SU-DHL-6 (cell line): ENCODE results near the gene CIB4.

Experiments
- H2AFZ ChIP-seq: fragments of 200-600 bp; sonication (generic); 2 replicates; pipeline ENCODE4 v1.6.1; 2014; ENCODE audit warnings: low read depth, mild to moderate bottlenecking, moderate library complexity, mixed read lengths, antibody characterized with exemption, low read length; ENCODE audit not compliant: severe bottlenecking
- H3F3A ChIP-seq: fragments of 200-600 bp; shearing (Covaris generic); 2 replicates; pipeline ENCODE4 v1.6.0; 2016; ENCODE audit warnings: antibody characterized with exemption, mild to moderate bottlenecking; ENCODE audit not compliant: insufficient read depth
- H3K27ac ChIP-seq: fragments of 200-600 bp; sonication (generic); 2 replicates; pipeline ENCODE4 v1.5.1; 2016; ENCODE audit warnings: low read depth, mild to moderate bottlenecking, low read length, moderate library complexity, mixed read lengths
- H3K27me3 ChIP-seq: fragments of 200-600 bp; sonication (generic), shearing (Covaris generic); 2 replicates; pipeline ENCODE4 v1.6.0; 2014; ENCODE audit warnings: mild to moderate bottlenecking, low read length
- H3K36me3 ChIP-seq: fragments of 200-600 bp; sonication (generic); 2 replicates; pipeline ENCODE4 v1.6.1; 2014; ENCODE audit warnings: mild to moderate bottlenecking, low read length, mixed read lengths
- H3K4me2 ChIP-seq: fragments of 300-600, 200-600 bp; shearing (Covaris generic), sonication (generic); 2 replicates; pipeline ENCODE4 v1.6.0; 2014; ENCODE audit warnings: low read length, low read depth, mild to moderate bottlenecking; ENCODE audit not compliant: poor library complexity, severe bottlenecking
- H3K4me3 ChIP-seq: fragments of 200-600 bp; sonication (generic); 2 replicates; pipeline ENCODE4 v1.5.1; 2014; ENCODE audit warnings: antibody characterized with exemption, low read length, mild to moderate bottlenecking, mixed read lengths; ENCODE audit not compliant: insufficient read depth, poor library complexity, severe bottlenecking
- H3K79me2 ChIP-seq: fragments of 200-600 bp; sonication (generic); 2 replicates; pipeline ENCODE4 v1.6.1; 2014; ENCODE audit warnings: mild to moderate bottlenecking, low read length, moderate library complexity; ENCODE audit not compliant: insufficient read depth
- H3K9ac ChIP-seq: fragments of 200-600 bp; sonication (generic); 2 replicates; pipeline ENCODE4 v1.7.0; 2014; ENCODE audit warnings: mild to moderate bottlenecking, low read length
- H3K9me2 ChIP-seq: fragments of 200-600 bp; sonication (generic); replicated peaks from 2 replicates; pipeline ENCODE4 v1.6.1; 2014; ENCODE audit warnings: low read length; ENCODE audit not compliant: insufficient read depth
- H3K9me3 ChIP-seq: fragments of 200-600 bp; sonication (generic); 2 replicates; pipeline ENCODE4 v1.6.1; 2014; ENCODE audit warnings: low read length, mixed read lengths; ENCODE audit not compliant: insufficient read depth
- H4K20me1 ChIP-seq: fragments of 200-600 bp; sonication (generic); 2 replicates; pipeline ENCODE4 v1.6.1; 2014; ENCODE audit warnings: low read depth, mild to moderate bottlenecking, antibody characterized with exemption, low read length, moderate library complexity, mixed read lengths
- CTCF ChIP-seq: fragments of 200-600 bp; sonication (generic); IDR thresholded peaks from one replicate; pipeline ENCODE4 v1.5.1; 2017; ENCODE audit warnings: antibody characterized with exemption, mild to moderate bottlenecking, low read length, moderate library complexity; ENCODE audit not compliant: insufficient read depth, poor library complexity, severe bottlenecking
- EZH2phosphoT487 ChIP-seq: fragments of 200-600 bp; sonication (generic), shearing (Covaris generic); conservative IDR thresholded peaks from 2 replicates; pipeline ENCODE4 v1.6.1; 2018; ENCODE audit warnings: mild to moderate bottlenecking, antibody characterized with exemption, low read length, moderate library complexity, mixed read lengths

CIB4 gene

GRCh38 chr2:26613241-26614215 is 27.6 kb downstream of the CIB4 start:
- Histone ChIP-seq H3K27me3 (no peaks in the 10 kb centered on the region), H4K20me1 (no peaks in the 10 kb centered on the region), H3K27ac (no peak overlapping the region), H3K4me2 (no peak overlapping the region), H3F3A (no peaks in the 10 kb centered on the region), H3K9ac (no peak overlapping the region), H3K9me3 (no peaks in the 10 kb centered on the region), H3K9me2 (no peaks in the 10 kb centered on the region), H3K36me3 (no peaks in the 10 kb centered on the region), H2AFZ (no peak overlapping the region), H3K4me3 (no peak overlapping the region), H3K79me2 (no peaks in the 10 kb centered on the region)
- TF ChIP-seq EZH2phosphoT487 (no peak), CTCF (no peak)

- H3K9me2 ChIP-seq, result no peaks in the 10 kb centered on the region
- H3K36me3 ChIP-seq, result no peaks in the 10 kb centered on the region
- TF ChIP-seq EZH2phosphoT487, result no peak
- TF ChIP-seq CTCF, result no peak
- no peaks in the 10 kb centered on the region for H3K27me3 ChIP-seq
- H3K4me3 ChIP-seq, result no peak overlapping the region
- no peaks in the 10 kb centered on the region for H4K20me1 ChIP-seq
- H3F3A ChIP-seq, result no peaks in the 10 kb centered on the region
- no peak overlapping the region for H3K4me2 ChIP-seq
- H3K9ac ChIP-seq, result no peak overlapping the region
- H3K27ac ChIP-seq, result no peak overlapping the region
- H3K79me2 ChIP-seq, result no peaks in the 10 kb centered on the region
- H3K9me3 ChIP-seq, result no peaks in the 10 kb centered on the region
- H2AFZ ChIP-seq, result no peak overlapping the region
Measured at GRCh38 chr2:26612522-26613240, 28.5 kb downstream of the CIB4 start.

GRCh38 chr2:26612034-26612433 is 29.1 kb downstream of the CIB4 start:
- Histone ChIP-seq H4K20me1 (no peaks in the 10 kb centered on the region), H2AFZ (no peak overlapping the region), H3K36me3 (no peaks in the 10 kb centered on the region), H3K79me2 (no peaks in the 10 kb centered on the region), H3K27me3 (no peaks in the 10 kb centered on the region), H3K4me2 (no peak overlapping the region), H3F3A (no peaks in the 10 kb centered on the region), H3K9me3 (no peaks in the 10 kb centered on the region), H3K27ac (no peak overlapping the region), H3K4me3 (no peak overlapping the region), H3K9me2 (no peaks in the 10 kb centered on the region), H3K9ac (no peak overlapping the region)
- TF ChIP-seq CTCF (no peak), EZH2phosphoT487 (no peak)
